ENCODE results near the gene TTBK2. TPM values are rescaled to one million over a fixed set of nuclear protein-coding genes. Genes with fewer than 3 reads are reported as not detected.

The TTBK2 gene
- total RNA-seq, 1 experiment from 2014 or later = 18.6 TPM

- TF ChIP-seq, protein P1, sequence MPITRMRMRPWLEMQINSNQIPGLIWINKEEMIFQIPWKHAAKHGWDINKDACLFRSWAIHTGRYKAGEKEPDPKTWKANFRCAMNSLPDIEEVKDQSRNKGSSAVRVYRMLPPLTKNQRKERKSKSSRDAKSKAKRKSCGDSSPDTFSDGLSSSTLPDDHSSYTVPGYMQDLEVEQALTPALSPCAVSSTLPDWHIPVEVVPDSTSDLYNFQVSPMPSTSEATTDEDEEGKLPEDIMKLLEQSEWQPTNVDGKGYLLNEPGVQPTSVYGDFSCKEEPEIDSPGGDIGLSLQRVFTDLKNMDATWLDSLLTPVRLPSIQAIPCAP (CRISPR knock-in tag; IDR thresholded peaks at IDR 0.05) = no peak
- TF ChIP-seq MYBL2 (CRISPR knock-in tag; IDR thresholded peaks at IDR 0.05) = no peak
These were observed 226.6 kb downstream of the TTBK2 start (continued) for GRCh38 chr15:42693942-42694341.

GRCh38 chr15:42693496-42693895 lies 227.1 kb downstream of the TTBK2 start:
- Mint-ChIP-seq H3K27ac (no peak overlapping the region), H3K27me3 (ENCODE audit: low read depth) (no peaks in the 10 kb centered on the region), H3K9me3 (no peaks in the 10 kb centered on the region), H3K4me1 (no peaks in the 10 kb centered on the region), H3K36me3 (no peaks in the 10 kb centered on the region; the same call in 1 of the 2 replicates), H3K4me3 (no peak overlapping the region)
- CTCF ChIA-PET = no interaction called here
- DNase-seq (ENCODE audit: low spot score) (no peak), ATAC-seq (no peak)
- TF ChIP-seq EMX1 (CRISPR knock-in tag; IDR thresholded peaks at IDR 0.05) = no peak
- TF ChIP-seq TP53 (CRISPR knock-in tag; IDR thresholded peaks at IDR 0.05) = no peak
- no peak for TF ChIP-seq NFATC4 (CRISPR knock-in tag; IDR thresholded peaks at IDR 0.05)
- no peak for TF ChIP-seq ZBTB21 (CRISPR knock-in tag; IDR thresholded peaks at IDR 0.05; ENCODE audit: borderline replicate concordance)
- no peak for TF ChIP-seq NFYB (CRISPR knock-in tag; conservative IDR thresholded peaks at IDR 0.05; ENCODE audit: low read depth)
- no peak for TF ChIP-seq CREM (CRISPR knock-in tag; IDR thresholded peaks at IDR 0.05)
- TF ChIP-seq, protein P2, sequence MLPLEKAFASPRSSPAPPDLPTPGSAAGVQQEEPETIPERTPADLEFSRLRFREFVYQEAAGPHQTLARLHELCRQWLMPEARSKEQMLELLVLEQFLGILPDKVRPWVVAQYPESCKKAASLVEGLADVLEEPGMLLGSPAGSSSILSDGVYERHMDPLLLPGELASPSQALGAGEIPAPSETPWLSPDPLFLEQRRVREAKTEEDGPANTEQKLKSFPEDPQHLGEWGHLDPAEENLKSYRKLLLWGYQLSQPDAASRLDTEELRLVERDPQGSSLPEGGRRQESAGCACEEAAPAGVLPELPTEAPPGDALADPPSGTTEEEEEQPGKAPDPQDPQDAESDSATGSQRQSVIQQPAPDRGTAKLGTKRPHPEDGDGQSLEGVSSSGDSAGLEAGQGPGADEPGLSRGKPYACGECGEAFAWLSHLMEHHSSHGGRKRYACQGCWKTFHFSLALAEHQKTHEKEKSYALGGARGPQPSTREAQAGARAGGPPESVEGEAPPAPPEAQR (CRISPR knock-in tag; IDR thresholded peaks at IDR 0.05) = no peak
- no peak for TF ChIP-seq TEAD1 (CRISPR knock-in tag; IDR thresholded peaks at IDR 0.05)
- POLR2A ChIA-PET = no interaction called here

DNA sequence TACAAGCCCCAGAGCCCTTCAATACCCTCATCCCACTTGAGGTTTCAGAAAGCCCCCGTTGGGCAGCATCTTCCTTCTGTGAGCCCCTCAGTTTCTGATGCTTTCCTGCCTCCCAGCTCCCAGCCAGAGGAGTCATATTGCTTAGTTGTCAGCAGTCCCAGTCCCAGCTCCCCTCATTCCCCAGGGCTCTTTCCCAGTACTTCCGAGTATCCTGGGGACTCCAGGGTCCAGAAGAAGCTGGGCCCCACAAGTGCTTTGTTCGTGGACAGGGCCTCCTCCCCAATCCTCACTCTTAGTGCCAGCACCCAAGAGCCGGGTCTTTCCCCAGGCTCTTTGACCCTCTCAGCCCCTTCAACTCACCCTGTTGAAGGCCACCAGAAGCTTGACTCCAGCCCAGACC lies 227.6 kb downstream of the TTBK2 start:
- Mint-ChIP-seq H3K9me3 (no peaks in the 10 kb centered on the region), H3K27me3 (ENCODE audit: low read depth) (no peaks in the 10 kb centered on the region), H3K27ac (no peak overlapping the region), H3K36me3 (no peaks in the 10 kb centered on the region; the same call in 1 of the 2 replicates), H3K4me3 (no peak overlapping the region), H3K4me1 (no peaks in the 10 kb centered on the region)
- no peak for DNase-seq (ENCODE audit: low spot score)
- ChIA-PET POLR2A (no interaction called here), CTCF (no interaction called here)
- no peak for ATAC-seq
- TF ChIP-seq, protein P3, sequence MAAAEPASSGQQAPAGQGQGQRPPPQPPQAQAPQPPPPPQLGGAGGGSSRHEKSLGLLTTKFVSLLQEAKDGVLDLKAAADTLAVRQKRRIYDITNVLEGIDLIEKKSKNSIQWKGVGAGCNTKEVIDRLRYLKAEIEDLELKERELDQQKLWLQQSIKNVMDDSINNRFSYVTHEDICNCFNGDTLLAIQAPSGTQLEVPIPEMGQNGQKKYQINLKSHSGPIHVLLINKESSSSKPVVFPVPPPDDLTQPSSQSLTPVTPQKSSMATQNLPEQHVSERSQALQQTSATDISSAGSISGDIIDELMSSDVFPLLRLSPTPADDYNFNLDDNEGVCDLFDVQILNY (CRISPR knock-in tag; IDR thresholded peaks at IDR 0.05) = no peak
- TF ChIP-seq CDX4 (CRISPR knock-in tag; IDR thresholded peaks at IDR 0.05; ENCODE audit: borderline replicate concordance) (no peak), USF2 (CRISPR knock-in tag; IDR thresholded peaks at IDR 0.05) (no peak), NR3C1 (CRISPR knock-in tag; conservative IDR thresholded peaks at IDR 0.05; ENCODE audit: low read depth) (no peak), FOXP4 (CRISPR knock-in tag; IDR thresholded peaks at IDR 0.05) (no peak), HMGA2 (CRISPR knock-in tag; IDR thresholded peaks at IDR 0.05) (no peak), ATF6 (CRISPR knock-in tag; IDR thresholded peaks at IDR 0.05) (no peak), HMGXB4 (CRISPR knock-in tag; IDR thresholded peaks at IDR 0.05) (no peak), TCF7 (CRISPR knock-in tag; IDR thresholded peaks at IDR 0.05; ENCODE audit: low read depth) (no peak)
- TF ChIP-seq, protein P4, sequence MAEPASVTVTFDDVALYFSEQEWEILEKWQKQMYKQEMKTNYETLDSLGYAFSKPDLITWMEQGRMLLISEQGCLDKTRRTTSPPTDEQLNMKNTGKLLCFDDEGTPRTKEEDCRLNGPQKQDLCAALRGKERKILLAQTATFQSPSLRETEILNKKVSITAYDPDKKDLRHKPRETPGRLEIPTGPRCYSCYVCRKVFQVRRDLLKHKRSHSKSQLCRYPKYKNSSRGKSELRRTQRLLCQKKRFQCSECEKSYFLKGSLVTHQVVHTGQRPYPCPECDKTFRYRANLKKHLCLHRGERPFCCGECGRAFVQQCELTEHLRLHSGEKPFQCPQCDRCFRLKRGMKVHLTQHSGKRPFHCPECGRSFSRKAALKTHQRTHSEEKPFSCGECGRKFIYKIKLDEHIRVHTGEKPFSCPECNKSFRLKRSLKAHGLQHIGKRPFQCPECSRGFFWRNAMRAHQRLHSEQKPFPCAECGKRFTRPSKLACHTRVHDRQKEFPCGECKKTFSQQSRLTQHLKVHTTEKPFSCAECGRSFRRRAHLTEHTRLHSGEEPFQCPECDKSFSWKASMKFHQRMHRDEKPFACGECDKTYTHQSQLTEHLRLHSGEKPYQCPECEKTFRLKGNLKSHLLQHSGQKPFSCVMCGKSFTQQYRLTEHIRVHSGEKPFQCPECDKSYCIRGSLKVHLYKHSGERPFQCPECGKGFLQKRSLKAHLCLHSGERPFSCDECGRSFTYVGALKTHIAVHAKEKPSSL (CRISPR knock-in tag; conservative IDR thresholded peaks at IDR 0.05) = no peak
- TF ChIP-seq, protein P5, sequence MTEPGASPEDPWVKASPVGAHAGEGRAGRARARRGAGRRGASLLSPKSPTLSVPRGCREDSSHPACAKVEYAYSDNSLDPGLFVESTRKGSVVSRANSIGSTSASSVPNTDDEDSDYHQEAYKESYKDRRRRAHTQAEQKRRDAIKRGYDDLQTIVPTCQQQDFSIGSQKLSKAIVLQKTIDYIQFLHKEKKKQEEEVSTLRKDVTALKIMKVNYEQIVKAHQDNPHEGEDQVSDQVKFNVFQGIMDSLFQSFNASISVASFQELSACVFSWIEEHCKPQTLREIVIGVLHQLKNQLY (CRISPR knock-in tag; IDR thresholded peaks at IDR 0.05) = no peak

Data from WTC11 (cell line).